Nucleus accumbens (tissue), 56 donors: ENCODE results near the gene ZNF524.

ENCODE experiments used
- DNase-seq, 56 donors: peaks; one replicate each; lab custom pipeline; 2025; lab: John Stamatoyannopoulos, UW

Gene ZNF524

DNA sequence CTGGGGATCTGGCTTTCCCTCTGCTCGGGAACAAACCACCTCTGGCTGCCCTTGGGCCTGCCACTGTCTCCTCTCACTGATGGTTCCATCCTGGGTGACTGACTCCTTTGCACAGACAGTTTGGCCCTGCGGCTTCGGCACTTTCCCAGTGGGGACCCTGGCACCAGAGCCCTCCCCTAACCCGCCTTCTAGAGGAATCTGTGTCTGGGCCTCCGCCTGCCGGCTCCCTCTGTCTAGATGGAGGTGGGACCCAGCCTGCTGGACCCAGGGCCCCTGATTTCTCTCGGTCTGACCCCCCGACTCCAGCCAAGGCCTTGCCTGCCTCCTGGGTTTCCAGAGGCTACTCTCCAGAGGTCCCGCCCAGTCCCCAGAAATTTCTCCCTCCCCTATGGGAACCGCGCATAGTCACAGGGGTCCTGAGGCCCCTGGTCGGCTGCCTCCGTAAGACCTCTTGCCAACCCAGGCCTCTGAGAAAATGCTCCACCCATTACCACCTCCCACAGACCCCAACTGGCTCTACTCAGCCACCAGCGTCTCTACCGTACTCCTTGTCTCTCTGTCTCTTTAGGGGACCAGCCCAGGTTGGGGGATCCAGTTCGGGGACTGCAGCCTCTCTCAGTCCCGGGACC is 50.6 kb downstream of the ZNF524 start:
- DNase-seq: no peak

DNA sequence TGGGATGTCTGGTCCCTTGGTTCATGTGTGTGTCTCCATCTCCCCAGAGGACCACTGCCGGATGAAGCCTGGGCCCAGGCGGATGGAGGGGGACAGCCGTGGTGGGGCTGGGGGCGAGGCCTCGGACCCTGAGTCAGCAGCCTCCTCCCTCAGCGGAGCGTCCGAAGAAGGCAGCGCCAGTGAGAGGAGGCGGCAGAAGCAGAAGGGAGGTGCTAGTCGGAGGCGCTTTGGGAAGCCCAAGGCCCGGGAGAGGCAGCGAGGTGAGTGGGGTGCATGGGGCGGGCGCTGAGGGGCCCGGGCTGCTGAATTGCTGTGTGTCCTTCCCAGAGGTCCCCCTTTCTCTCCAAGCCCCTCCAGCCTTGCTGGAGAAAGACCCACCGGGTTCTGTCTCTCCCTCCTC is 51.1 kb downstream of the ZNF524 start:
- DNase-seq: no peak

DNA sequence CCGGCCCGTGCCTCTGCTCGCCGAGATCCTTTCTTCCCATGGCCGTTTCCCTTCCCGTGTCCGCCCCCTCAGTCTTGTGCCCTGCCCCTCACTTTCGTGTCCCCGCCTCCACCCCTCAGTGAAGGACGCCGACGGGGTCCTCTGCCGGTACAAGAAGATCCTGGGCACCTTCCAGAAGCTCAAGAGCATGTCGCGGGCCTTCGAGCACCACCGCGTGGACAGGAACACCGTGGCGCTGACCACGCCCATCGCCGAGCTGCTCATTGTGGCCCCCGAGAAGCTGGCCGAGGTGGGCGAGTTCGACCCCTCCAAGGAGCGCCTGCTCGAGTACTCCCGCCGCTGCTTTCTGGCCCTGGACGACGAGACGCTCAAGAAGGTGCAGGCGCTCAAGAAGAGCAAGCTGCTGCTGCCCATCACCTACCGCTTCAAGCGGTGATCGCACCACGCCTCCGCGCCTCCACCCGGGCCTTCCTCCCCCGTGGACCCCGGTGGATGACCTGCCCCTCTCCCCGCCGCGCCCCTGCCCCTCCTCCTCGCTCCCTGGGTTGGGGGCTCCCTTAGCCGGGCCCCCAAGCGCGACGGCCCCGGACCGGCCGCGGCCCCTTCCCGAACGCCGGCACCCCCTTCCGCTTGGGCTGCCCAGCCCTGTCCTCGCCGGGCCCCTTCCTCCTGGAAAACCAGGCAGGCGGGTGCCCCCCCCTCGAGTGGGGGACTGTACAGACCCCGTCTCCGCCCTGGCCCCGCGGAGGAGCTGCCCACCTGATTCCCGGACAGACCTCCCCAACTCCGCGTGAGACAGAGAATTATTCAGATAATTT is 52.4 kb downstream of the ZNF524 start:
- DNase-seq: no peak
